IMR-90 (cell line): ENCODE measurements around the gene MRPL1. TPM values are rescaled to one million over a fixed set of nuclear protein-coding genes. Genes with fewer than 3 reads are reported as not detected.

Source experiments
- ATAC-seq: fragments of 200-7000 bp; cut with Tn5 transposase; 2 replicates; pipeline ENCODE4 v1.9.1; 2020; ENCODE audit warnings: low read depth, mild to moderate bottlenecking, moderate library complexity
- BruUV-seq: library from RNA; stranded (reverse); fragments of 400-500 nt; replicated peaks from 2 replicates; lab custom pipeline; 2021; lab: Mats Ljungman, UMichigan
- CTCF ChIA-PET: fragments of 300-600 bp; formaldehyde crosslinking; extraction: SDS; loops from one replicate; lab custom pipeline; 2021; ENCODE audit warnings: antibody characterized with exemption; lab: Yijun Ruan, JAX
- POLR2A ChIA-PET: fragments of 300-600 bp; sonication (Branson Sonifier 250); formaldehyde crosslinking; loops from one replicate; lab custom pipeline; 2022; ENCODE audit warnings: antibody characterized with exemption; ENCODE audit not compliant: unreplicated experiment; lab: Charles Lee
- DNase-seq: peaks from one replicate; pipeline ENCODE4 v3.0.0; 2013
- H2AFZ ChIP-seq: replicated peaks from 2 replicates; pipeline ENCODE3; 2013; ENCODE audit warnings: low read length, mild to moderate bottlenecking; ENCODE audit not compliant: poor library complexity
- H2AK5ac ChIP-seq: 2 replicates; pipeline ENCODE4 v1.6.1; 2013; ENCODE audit warnings: low read depth, low read length, inconsistent platforms
- H2AK9ac ChIP-seq: replicated peaks from 2 replicates; pipeline ENCODE3; 2013; ENCODE audit warnings: mild to moderate bottlenecking, low read depth, low read length, moderate library complexity; ENCODE audit not compliant: poor library complexity
- H2BK120ac ChIP-seq: 2 replicates; pipeline ENCODE4 v1.6.1; 2013; ENCODE audit warnings: low read depth, low read length, inconsistent platforms
- H2BK15ac ChIP-seq: 3 replicates; pipeline ENCODE4 v1.6.1; 2013; ENCODE audit warnings: low read depth, low read length, inconsistent platforms
- H2BK20ac ChIP-seq: 2 replicates; pipeline ENCODE4 v1.6.1; 2013; ENCODE audit warnings: low read depth, mild to moderate bottlenecking, inconsistent platforms, low read length, moderate library complexity
- H2BK5ac ChIP-seq: 2 replicates; pipeline ENCODE4 v1.6.1; 2013; ENCODE audit warnings: mild to moderate bottlenecking, low read depth, low read length, inconsistent platforms; ENCODE audit not compliant: poor library complexity, severe bottlenecking
- H3K14ac ChIP-seq: replicated peaks from 2 replicates; pipeline ENCODE4 v1.6.1; 2013; ENCODE audit warnings: low read depth, low read length, inconsistent platforms
- H3K18ac ChIP-seq: 2 replicates; pipeline ENCODE4 v1.6.1; 2013; ENCODE audit warnings: low read depth, low read length, control low read depth
- H3K23ac ChIP-seq: 2 replicates; pipeline ENCODE4 v1.6.1; 2013; ENCODE audit warnings: low read depth, low read length, inconsistent platforms
- H3K27ac ChIP-seq: 2 replicates; pipeline ENCODE4 v1.5.1; 2013; ENCODE audit warnings: mild to moderate bottlenecking, control low read depth, low read length; ENCODE audit not compliant: insufficient read depth
- H3K27me3 ChIP-seq: 2 replicates; pipeline ENCODE4 v1.6.1; 2013; ENCODE audit warnings: low read length; ENCODE audit not compliant: control insufficient read depth, insufficient read depth
- H3K36me3 ChIP-seq: 2 replicates; pipeline ENCODE4 v1.6.1; 2013; ENCODE audit warnings: low read length, mixed read lengths; ENCODE audit not compliant: control insufficient read depth, insufficient read depth
- H3K4ac ChIP-seq: 2 replicates; pipeline ENCODE4 v1.6.1; 2013; ENCODE audit warnings: low read depth, low read length, inconsistent platforms
- H3K4me1 ChIP-seq: 2 replicates; pipeline ENCODE4 v1.6.1; 2013; ENCODE audit warnings: low read length, mixed read lengths; ENCODE audit not compliant: control insufficient read depth, insufficient read depth
- H3K4me2 ChIP-seq: 2 replicates; pipeline ENCODE4 v1.6.1; 2013; ENCODE audit warnings: low read depth, mild to moderate bottlenecking, control low read depth, low read length, moderate library complexity
- H3K4me3 ChIP-seq: 2 replicates; pipeline ENCODE4 v1.5.1; 2013; ENCODE audit warnings: low read depth, mild to moderate bottlenecking, control low read depth, low read length, moderate library complexity; ENCODE audit not compliant: insufficient read depth
- H3K56ac ChIP-seq: 2 replicates; pipeline ENCODE4 v1.6.1; 2013; ENCODE audit warnings: low read length, inconsistent platforms; ENCODE audit not compliant: insufficient read depth; ENCODE audit errors: extremely low read depth
- H3K79me1 ChIP-seq, 2 experiments: 2 replicates each; pipeline ENCODE4 v1.6.1; 2013; ENCODE audit warnings: low read length in 2 of 2, inconsistent platforms in 1 of 2, low read depth in 1 of 2
- H3K9ac ChIP-seq: 2 replicates; pipeline ENCODE4 v1.6.1; 2013; ENCODE audit warnings: low read depth, low read length, control low read depth
- H3K9me1 ChIP-seq: 2 replicates; pipeline ENCODE4 v1.6.1; 2013; ENCODE audit warnings: low read length, inconsistent platforms; ENCODE audit not compliant: insufficient read depth
- H3K9me3 ChIP-seq: 2 replicates; pipeline ENCODE4 v1.6.1; 2013; ENCODE audit warnings: low read length; ENCODE audit not compliant: control insufficient read depth, insufficient read depth
- H4K20me1 ChIP-seq: 2 replicates; pipeline ENCODE4 v1.6.1; 2013; ENCODE audit warnings: low read length, inconsistent platforms; ENCODE audit not compliant: insufficient read depth
- H4K5ac ChIP-seq: 2 replicates; pipeline ENCODE4 v1.6.1; 2013; ENCODE audit warnings: mild to moderate bottlenecking, low read depth, low read length, control low read depth
- H4K8ac ChIP-seq, 2 experiments: 2 replicates each; pipeline ENCODE4 v1.6.1; 2013; ENCODE audit warnings: low read depth in 2 of 2, low read length in 2 of 2, control low read depth in 1 of 2, inconsistent platforms in 1 of 2
- H4K91ac ChIP-seq: 2 replicates; pipeline ENCODE4 v1.6.1; 2013; ENCODE audit warnings: low read depth, low read length, inconsistent platforms; ENCODE audit not compliant: insufficient read depth
- CEBPB ChIP-seq: IDR thresholded peaks from 2 replicates; pipeline ENCODE4 v1.6.1; 2012; ENCODE audit warnings: low read depth, low read length, improper control_type of control experiment
- CHD1 ChIP-seq: IDR thresholded peaks from 2 replicates; pipeline ENCODE4 v1.6.1; 2012; ENCODE audit warnings: low read depth, low read length, improper control_type of control experiment
- MAZ ChIP-seq: IDR thresholded peaks from 2 replicates; pipeline ENCODE4 v1.6.1; 2012; ENCODE audit warnings: low read depth, mild to moderate bottlenecking, low read length, improper control_type of control experiment, moderate library complexity, borderline replicate concordance
- MXI1 ChIP-seq: IDR thresholded peaks from 2 replicates; pipeline ENCODE4 v1.6.1; 2012; ENCODE audit warnings: low read depth, mild to moderate bottlenecking, low read length, moderate library complexity, borderline replicate concordance
- POLR2A ChIP-seq: IDR thresholded peaks from 2 replicates; pipeline ENCODE4 v1.6.1; 2012; ENCODE audit warnings: mild to moderate bottlenecking, low read depth, low read length
- RAD21 ChIP-seq: IDR thresholded peaks from 2 replicates; pipeline ENCODE4 v1.6.1; 2012; ENCODE audit warnings: low read length, improper control_type of control experiment
- SMC3 ChIP-seq: fragments of 150-350 bp; IDR thresholded peaks from 2 replicates; pipeline ENCODE4 v1.6.1; 2016; ENCODE audit warnings: low read depth, mild to moderate bottlenecking, antibody characterized with exemption, low read length, moderate library complexity
- WGBS, 2 experiments: methylation state at CpG; one replicate each; pipeline versions ENCODE4 v1.1.5 to v1.1.7; 2013; ENCODE audit warnings: missing lambda C conversion rate in 2 of 2; ENCODE audit not compliant: insufficient read length in 1 of 2; ENCODE audit errors: extremely low coverage in 2 of 2; 5-methylcytosine and 5-hydroxymethylcytosine counted together
- dilution Hi-C: fragments of 300-500 bp; cut with HindIII; formaldehyde crosslinking; loops from one replicate; pipeline ENCODE4 v1.14.3; 2018; ENCODE audit warnings: low sequenced_read_pairs; ENCODE audit not compliant: unreplicated experiment
- in situ Hi-C: fragments of 300-500 bp; cut with MboI; formaldehyde crosslinking; loops from 3 replicates; pipeline ENCODE4 v1.14.3; 2019; ENCODE audit warnings: low sequenced_read_pairs, inconsistent platforms, mixed read lengths
- intact Hi-C: fragments of 100-400 bp; cut with micrococcal nuclease; formaldehyde crosslinking; loops from 2 replicates; pipeline ENCODE4 v1.10.0; 2022
- polyA plus RNA-seq, 3 experiments: library from polyadenylated mRNA; depleted of rRNA; stranded (reverse); fragments of >200 nt; gene quantifications; 2 replicates each; pipeline ENCODE4 v1.2.3, GENCODE V29; 2012; ENCODE audit warnings: low replicate concordance in 1 of 3
- total RNA-seq: library from RNA; depleted of rRNA; stranded (reverse); fragments of >200 nt; gene quantifications from 2 replicates; pipeline ENCODE4 v1.2.3, GENCODE V29; 2012
- TF ChIP-seq, protein P1 (sequence below): fragments of 150-350 bp; IDR thresholded peaks from 2 replicates; pipeline ENCODE4 v1.6.1; 2017; ENCODE audit warnings: mild to moderate bottlenecking, antibody characterized with exemption, low read length, low read depth
- TF ChIP-seq, protein P2 (sequence below): fragments of 150-350 bp; IDR thresholded peaks from 2 replicates; pipeline ENCODE4 v1.6.1; 2016; ENCODE audit warnings: low read depth, mild to moderate bottlenecking, low read length, moderate library complexity, borderline replicate concordance

MRPL1 gene
- total and polyA plus RNA-seq, 2 of the 4 experiments (the other 2 are of a cell fraction), result 13.4 to 22.5 TPM

DNA sequence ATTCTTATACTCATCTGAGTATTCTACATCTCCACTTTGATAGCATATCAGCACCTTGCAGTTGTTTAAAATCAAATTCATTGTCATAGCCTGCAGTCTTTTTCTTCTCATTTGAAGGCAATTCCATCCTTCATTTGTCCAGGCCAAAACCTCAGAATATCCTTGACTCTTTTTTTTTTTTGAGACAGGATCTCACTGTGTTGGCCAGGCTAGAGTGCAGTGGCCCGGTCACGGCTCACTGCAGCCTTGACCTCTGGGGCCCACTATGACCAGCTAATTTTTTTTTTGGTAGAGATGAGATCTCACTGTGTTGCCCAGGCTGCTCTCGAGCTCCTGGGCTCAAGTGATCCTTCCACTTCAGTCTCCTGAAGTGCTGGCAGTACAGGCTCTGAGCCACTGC is 2.6 kb downstream of the MRPL1 start:
- Histone ChIP-seq H3K27ac (no peak overlapping the region), H3K14ac (no peak overlapping the region), H3K56ac (no peak overlapping the region), H4K91ac (no peak overlapping the region), H3K4me3 (no peak overlapping the region), H3K9me3 (no peaks in the 10 kb centered on the region), H4K8ac (no peak overlapping the region), H2BK120ac (no peak overlapping the region), H2AFZ (no peak overlapping the region), H2AK9ac (no peak overlapping the region), H3K9me1 (no peaks in the 10 kb centered on the region), H3K4ac (no peak overlapping the region), H3K36me3 (no peaks in the 10 kb centered on the region; the same call in 1 of the 2 replicates), H3K9ac (no peak overlapping the region), H4K5ac (no peak overlapping the region), H3K18ac (no peak overlapping the region), H3K23ac (no peak overlapping the region), H3K27me3 (no peaks in the 10 kb centered on the region), H3K4me2 (no peak overlapping the region), H4K20me1 (no peaks in the 10 kb centered on the region), H2BK20ac (no peak overlapping the region), H2AK5ac (no peak overlapping the region), H2BK15ac (no peak overlapping the region), H3K79me1 (peaks cover 21 to 29% of the 10 kb centered on the region in 2 experiments), H2BK5ac (no peak overlapping the region), H3K4me1 (peaks cover 1% of the 10 kb centered on the region; the same call in 1 of the 2 replicates)
- intact Hi-C loops (loop anchor here (10.0 kb wide), 1 partner anchor 480 kb away; no protein-coding TSS in a partner anchor), dilution Hi-C loops (no loop called here), in situ Hi-C loops (loop anchor here (25.0 kb wide), 1 partner anchor 478 kb away; no protein-coding TSS in a partner anchor)
- ChIA-PET POLR2A (no interaction called here), CTCF (no interaction called here)
- ATAC-seq (no peak), DNase-seq (no peak)
- TF ChIP-seq RAD21 (no peak), SMC3 (no peak), CEBPB (no peak), POLR2A (no peak), MXI1 (no peak), MAZ (no peak), CHD1 (no peak)
- TF ChIP-seq, protein P1, sequence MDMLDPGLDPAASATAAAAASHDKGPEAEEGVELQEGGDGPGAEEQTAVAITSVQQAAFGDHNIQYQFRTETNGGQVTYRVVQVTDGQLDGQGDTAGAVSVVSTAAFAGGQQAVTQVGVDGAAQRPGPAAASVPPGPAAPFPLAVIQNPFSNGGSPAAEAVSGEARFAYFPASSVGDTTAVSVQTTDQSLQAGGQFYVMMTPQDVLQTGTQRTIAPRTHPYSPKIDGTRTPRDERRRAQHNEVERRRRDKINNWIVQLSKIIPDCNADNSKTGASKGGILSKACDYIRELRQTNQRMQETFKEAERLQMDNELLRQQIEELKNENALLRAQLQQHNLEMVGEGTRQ, result no peak
- TF ChIP-seq, protein P2, sequence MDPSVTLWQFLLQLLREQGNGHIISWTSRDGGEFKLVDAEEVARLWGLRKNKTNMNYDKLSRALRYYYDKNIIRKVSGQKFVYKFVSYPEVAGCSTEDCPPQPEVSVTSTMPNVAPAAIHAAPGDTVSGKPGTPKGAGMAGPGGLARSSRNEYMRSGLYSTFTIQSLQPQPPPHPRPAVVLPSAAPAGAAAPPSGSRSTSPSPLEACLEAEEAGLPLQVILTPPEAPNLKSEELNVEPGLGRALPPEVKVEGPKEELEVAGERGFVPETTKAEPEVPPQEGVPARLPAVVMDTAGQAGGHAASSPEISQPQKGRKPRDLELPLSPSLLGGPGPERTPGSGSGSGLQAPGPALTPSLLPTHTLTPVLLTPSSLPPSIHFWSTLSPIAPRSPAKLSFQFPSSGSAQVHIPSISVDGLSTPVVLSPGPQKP, result no peak
- BruUV-seq, result no TSS peak
- WGBS, 2 experiments, result no CpG with 5 or more reads among the region's 3 CpGs
